ENCODE data around the gene TMPRSS11B.
"Not testable (repeated sequence)": the region's sequence is repeated elsewhere in the genome, so short reads cannot be mapped to it uniquely, and the experiment has no call there.

TMPRSS11B gene

DNA sequence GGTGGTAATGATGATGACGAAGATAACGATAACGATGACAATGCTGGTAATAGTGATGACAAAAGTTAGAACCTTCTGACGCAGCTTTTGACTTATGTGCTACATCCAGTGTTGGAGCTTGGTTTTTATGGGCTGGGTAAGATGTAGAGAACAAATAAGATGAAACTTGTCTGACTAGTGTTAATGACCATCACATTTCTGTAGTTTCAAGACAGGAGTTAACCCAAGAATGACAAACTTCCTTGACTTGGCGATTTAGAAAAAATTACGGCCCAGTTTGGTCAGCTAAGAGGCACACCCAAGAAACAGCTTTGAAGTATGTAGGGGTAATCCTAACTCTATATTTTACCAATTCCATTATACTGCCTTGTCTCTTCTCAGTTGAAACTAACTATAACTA is at the start of gene TMPRSS11B:
Gene TMPRSS11B (minus strand): TSS at position 101 of the 400 bp plus-strand sequence. CDS start 136 bp downstream, outside the sequence.
- DNase-seq, result no peak

DNA sequence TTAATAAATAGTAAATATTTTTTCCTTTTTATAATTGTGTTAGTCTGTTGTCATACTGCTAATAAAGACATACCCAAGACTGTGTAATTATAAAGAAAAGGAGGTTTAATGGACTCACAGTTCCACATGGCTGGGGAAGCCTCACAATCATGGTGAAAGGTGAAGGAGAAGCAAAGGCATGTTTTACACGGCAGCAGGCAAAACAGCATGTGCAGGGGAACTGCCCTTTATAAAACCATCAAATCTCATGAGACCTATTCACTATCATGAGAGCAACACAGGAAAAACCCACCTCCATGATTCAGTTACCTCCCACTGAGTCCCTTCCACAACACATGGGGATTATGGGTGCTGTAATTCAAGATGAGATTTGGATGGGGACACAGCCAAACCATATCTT is 45.8 kb upstream of the TMPRSS11B start:
- no peak for DNase-seq

DNA sequence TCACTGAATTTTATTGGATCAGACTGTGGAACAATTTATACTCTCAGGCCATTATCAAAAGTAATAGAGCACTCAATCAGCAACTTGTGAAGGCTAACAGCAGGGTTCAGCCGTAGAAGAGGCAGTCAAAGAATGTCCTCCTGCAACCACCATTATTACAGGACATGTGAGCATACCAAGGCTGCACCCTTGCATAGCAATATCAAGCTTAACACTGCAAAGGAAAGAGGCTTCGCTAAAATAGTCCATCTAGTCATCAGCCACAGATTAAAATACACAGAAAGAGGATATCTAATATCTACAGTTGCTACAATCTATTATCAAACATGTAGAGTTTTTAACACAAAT is 42.9 kb upstream of the TMPRSS11B start:
- no peak for DNase-seq

- no peak for DNase-seq
Observed at GRCh38 chr4:68287704-68288392, 42.4 kb upstream of the TMPRSS11B start.

DNA sequence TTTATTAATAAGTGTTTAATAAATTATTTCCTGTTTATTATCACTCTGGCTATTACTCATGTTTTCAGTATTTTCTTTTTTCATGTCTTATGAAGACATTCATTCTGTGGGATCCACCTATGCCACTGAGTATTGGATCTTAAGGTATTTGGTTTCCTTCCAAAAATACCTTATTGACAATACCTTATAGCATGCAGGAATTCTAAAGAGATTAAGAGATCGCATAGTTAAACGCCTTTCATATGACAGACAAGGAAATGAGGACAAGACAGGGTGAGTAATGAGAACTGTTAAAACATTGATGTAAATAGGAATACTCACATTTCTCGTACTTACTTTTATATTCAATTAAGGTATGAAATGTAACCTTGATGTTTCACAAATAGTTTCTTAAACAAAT is 38.2 kb upstream of the TMPRSS11B start:
- DNase-seq, result no peak

DNA sequence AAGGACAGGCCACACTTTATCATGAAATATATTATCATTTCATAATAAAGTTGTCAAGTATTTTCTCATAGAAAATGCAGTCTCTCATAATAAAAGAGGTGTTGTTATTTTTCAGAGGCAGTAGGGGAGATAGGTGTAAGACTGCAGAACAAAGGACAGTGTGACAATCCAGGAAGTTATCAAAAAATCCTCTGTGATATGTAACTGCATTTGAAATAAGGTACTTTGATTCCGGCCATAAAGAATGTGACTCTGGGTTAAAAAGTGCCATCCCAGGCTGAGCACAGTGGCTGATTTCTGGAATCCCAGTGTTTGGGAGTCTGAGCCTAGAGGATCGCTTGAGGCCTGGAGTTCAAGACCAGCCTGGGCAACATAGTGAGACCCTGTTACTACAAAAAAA is 37.6 kb upstream of the TMPRSS11B start:
- DNase-seq, result no peak

DNA sequence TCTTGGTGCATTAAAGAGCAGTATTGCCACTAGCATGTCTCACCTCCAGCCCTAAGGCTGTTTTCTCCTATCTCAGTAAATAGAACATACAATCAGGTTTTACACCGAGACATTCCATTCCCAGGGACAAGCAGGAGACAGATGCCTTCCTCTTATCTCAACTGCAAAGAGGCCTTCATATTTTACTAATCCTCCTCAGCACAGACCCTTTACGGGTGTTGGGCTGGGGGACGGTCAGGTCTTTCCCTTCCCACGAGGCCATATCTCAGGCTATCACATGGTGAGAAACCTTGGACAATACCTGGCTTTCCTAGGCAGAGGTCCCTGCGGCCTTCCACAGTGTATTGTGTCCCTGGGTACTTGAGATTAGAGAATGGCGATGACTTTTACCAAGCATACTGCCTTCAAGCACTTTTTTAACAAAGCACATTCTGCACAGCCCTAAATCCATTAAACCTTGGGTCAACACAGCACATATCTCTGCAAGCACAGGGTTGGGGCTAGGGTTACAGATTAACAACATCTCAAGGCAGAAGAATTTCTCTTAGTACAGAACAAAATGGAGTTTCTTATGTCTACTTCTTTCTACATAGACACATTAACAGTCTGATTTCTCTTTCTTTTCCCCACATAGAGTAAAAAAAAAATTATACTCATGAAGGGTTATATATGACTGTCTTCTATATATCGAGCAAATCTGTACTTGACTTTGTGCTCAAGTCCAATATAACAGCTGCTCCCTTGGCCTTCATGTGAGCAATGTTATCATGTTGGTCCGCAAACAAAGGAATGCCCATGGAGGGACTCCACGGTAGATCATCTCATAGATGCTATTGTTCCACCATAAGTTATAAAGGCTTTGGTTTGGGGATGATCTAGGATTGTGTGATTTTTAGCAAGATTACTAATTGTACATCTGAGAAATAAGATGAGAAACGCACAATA is 36.6 kb upstream of the TMPRSS11B start:
- not testable (repeated sequence) for DNase-seq

DNA sequence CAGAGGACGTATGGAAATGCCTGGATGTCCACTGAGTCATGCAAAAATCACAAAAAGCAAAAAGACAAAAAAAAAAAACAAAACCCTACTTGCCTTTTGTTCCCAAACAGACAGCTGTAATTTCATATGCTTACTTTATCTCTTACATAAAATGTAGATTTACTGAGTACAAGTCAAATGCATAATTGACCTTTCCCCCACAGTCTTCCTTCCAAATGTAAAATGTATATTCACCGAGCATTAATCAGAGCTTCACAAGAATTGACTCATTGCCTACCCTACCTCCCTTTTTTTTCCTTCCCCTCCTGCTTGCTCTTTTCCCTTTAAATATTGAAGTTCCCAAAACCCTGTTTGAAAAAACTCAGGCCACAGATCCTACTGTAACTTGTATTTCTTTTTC is 32.5 kb upstream of the TMPRSS11B start:
- DNase-seq, result no peak

DNA sequence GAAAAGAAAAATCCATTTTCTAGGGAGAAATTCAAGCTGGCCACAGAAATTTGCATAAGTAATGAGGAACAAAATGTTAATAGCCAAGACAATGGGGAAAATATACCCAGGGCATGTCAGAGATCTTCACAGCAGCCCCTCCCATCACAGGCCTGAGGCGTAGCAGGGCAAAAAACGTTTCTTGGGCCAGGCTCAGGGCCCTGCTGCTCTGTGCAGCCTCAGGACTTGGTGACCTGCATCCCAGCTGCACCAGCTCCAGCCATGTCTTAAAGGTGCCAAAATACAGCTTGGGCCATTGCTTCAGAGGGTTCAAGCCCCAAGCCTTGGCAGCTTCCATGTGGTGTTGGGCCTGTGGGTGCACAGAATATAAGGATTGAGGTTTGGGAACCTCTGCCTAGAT is 32.1 kb upstream of the TMPRSS11B start:
- no peak for DNase-seq

GRCh38 chr4:68272860-68273259 is 27.4 kb upstream of the TMPRSS11B start:
- DNase-seq, result no peak

- DNase-seq, result no peak
Observed at GRCh38 chr4:68272380-68272779, 26.9 kb upstream of the TMPRSS11B start.

GRCh38 chr4:68271851-68272357 is 26.4 kb upstream of the TMPRSS11B start:
- no peak for DNase-seq

- DNase-seq, result no peak
Observed at GRCh38 chr4:68267433-68267944, 22.0 kb upstream of the TMPRSS11B start.

DNA sequence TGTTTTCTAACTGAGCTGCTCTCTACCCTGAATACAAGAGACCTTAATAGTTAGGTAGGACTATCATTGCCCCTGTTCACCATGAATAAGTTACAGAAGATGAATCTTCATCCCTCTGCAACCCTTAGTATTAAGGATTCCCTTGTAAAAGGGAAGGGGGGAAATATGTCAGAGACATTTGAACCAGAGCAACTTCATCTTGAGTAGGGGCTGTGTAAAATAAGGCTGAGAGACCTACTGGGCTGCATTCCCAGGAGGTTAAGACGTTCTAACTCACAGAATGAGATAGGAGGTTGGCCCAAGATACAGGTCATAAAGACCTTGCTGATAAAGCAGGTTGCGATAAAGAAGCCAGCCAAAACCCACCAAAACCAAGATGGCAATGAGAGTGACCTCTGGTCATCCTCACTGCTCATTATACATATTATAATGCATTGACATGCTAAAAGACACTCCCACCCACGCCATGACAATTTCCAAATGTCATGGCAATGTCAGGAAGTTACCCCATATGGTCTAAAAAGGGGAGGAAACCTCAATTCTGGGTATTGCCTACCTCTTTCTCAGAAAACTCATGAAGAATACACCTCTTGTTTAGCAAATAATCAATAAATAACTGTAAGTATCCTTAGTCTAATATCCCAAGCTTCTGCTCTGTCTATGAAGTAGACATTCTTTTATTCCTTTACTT is 19.5 kb upstream of the TMPRSS11B start:
- DNase-seq, result no peak

DNA sequence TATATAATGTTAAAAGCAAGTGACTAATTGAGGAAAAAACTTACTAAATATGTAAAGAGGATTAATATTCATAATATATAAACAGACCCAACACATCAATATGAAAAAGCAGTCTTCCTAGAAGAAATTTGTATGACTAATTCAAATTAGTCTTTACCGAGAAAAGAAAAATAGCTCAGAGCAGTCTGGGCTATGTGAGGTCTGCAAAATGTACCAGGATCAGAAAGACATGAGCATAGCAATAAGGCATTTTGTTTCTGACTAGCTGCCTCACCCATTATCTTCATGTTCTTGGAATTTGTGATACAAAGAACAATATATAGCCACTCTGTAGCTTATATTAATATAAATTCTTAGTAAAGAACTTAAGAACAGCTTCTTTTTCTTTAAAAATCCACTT is 13.7 kb upstream of the TMPRSS11B start:
- no peak for DNase-seq

- no peak for DNase-seq
Observed at GRCh38 chr4:68257719-68258118, 12.2 kb upstream of the TMPRSS11B start.

DNA sequence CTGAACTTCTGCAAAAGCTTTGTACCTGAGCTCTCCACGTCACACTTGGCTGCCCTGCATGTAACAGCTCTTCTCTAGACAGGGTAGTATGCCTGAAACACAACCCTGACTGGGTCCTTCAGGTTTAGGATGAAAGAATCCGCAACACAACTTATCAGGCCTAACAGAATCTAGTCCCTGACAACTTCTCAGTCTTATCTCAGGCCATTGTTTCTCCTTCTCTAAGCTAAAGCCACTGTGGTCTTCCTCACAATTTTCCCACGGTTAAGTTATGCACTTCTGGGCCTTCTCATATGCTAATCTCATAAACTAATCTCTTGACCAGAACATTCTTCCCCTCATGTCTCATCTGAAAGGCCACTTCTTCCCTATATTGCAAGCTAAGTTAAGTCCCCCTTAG is 10.8 kb upstream of the TMPRSS11B start:
- no peak for DNase-seq

- no peak for DNase-seq
Observed at GRCh38 chr4:68250151-68250930, 4.8 kb upstream of the TMPRSS11B start.

DNA sequence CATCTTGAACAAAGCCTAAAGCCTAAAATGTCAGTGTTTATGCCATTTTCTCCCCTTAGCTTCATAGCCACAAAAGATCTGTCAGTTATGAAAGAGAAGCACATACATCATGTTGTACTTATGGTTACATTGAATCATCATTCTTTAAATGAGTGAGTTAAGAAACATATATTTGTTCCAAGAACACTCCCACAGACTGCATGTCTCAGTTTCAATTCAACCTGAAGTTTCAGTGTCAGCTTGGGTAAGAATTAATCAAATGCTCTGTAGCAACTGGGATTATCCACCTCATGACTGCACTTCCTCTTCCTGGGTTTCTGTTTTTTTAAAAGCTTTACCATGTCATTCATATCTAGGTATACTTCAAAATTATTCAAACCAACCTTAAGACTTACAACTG is 3.9 kb upstream of the TMPRSS11B start:
- DNase-seq, result no peak

DNA sequence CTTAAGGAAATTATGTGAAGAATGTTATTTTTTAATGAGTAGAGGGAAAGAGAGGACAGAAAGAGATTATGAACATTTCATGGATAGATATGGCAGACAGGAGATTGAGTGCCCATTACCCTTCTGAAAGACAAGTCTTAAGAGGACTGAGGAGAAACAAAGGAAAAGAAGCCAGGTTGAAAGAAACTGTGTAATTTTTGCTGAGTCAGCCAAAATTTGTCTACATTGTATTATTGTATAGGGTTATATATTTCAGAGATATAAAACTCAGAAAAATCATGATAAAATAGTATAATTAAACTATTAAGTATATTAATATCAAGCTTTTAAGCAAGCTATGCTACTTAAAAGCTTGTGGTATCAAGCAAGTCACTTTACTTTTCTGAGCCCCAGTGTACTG is 4.9 kb downstream of the TMPRSS11B start:
- no peak for DNase-seq

- no peak for DNase-seq
Observed at GRCh38 chr4:68228568-68228967, 16.9 kb downstream of the TMPRSS11B start.

DNA sequence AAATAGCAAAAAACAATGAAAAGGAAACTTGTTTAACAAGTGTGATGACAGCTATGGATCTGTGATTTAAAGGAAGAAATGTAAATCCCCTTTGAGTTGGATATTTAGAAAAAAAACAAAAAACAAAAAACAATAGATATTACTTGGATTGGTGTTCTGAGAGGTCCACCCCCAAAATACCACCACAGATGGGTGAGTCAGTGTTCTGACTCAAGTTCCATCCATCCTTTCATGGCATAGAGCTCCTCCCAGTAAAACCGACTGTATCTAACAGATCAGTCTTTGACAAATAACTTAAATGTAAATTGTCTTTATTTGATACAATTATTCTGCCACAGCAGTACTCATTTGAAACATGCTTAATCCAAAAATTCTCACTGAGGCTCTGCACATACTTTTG is 27.4 kb downstream of the TMPRSS11B start:
- no peak for DNase-seq
